ENCODE results near the gene GABRP.

- TF ChIP-seq CTCF (IDR thresholded peaks at IDR 0.05) (no peak), POLR2A (IDR thresholded peaks at IDR 0.05) (no peak), POLR2AphosphoS5 (IDR thresholded peaks at IDR 0.05) (no peak)
Observed at GRCh38 chr5:170737591-170737990, 45.9 kb upstream of the GABRP start.

Measured in prostate gland (tissue), 2 donors.